Uterus (tissue), 2 donors: ENCODE measurements around the gene RUFY1.
"Not testable (repeated sequence)": the region's sequence is repeated elsewhere in the genome, so short reads cannot be mapped to it uniquely, and the experiment has no call there.

ENCODE experiments used
- CTCF ChIP-seq, 4 experiments: fragments of 200-600 bp in 2 of 4; fragments of 450-650 bp in 2 of 4; sonication (generic) in 2 of 4; IDR thresholded peaks; one replicate each; pipeline ENCODE4 v1.5.1; 2016 to 2019; ENCODE audit warnings: antibody characterized with exemption in 4 of 4, mild to moderate bottlenecking in 2 of 4, moderate library complexity in 1 of 4
- POLR2A ChIP-seq, 2 donors: fragments of 450-650 bp; IDR thresholded peaks; one replicate each; pipeline ENCODE4 v1.6.1; 2016; ENCODE audit warnings: antibody characterized with exemption in 2 of 2, mild to moderate bottlenecking in 1 of 2, moderate library complexity in 1 of 2

- TF ChIP-seq CTCF, POLR2A (IDR thresholded peaks at IDR 0.05): not testable (repeated sequence)
Measured at GRCh38 chr5:179649166-179649703, 98.9 kb downstream of the RUFY1 start.
